A673 (cell line): ENCODE measurements around the gene MYRIP. TPM values are rescaled to one million over a fixed set of nuclear protein-coding genes. Genes with fewer than 3 reads are reported as not detected.

Source experiments
- BruUV-seq: library from RNA; stranded (reverse); fragments of 400-500 nt; replicated peaks from 2 replicates; lab custom pipeline; 2021; lab: Mats Ljungman, UMichigan
- CTCF ChIA-PET: fragments of 300-600 bp; sonication (Branson Sonifier 250); formaldehyde crosslinking; loops from one replicate; lab custom pipeline; 2022; ENCODE audit warnings: antibody characterized with exemption; lab: Charles Lee
- POLR2A ChIA-PET: fragments of 300-600 bp; sonication (Branson Sonifier 250); formaldehyde crosslinking; loops from one replicate; lab custom pipeline; 2022; ENCODE audit warnings: antibody characterized with exemption; ENCODE audit not compliant: low non-redundant PET; lab: Charles Lee
- DNase-seq: peaks from one replicate; pipeline ENCODE4 v3.0.0-alpha.2; 2015; ENCODE audit warnings: low spot score
- H3K27ac ChIP-seq: fragments of 200-600 bp; sonication (generic); 2 replicates; pipeline ENCODE4 v1.5.1; 2016; ENCODE audit warnings: mixed run types, low read depth, mild to moderate bottlenecking, mixed read lengths, antibody characterized with exemption, low read length; ENCODE audit not compliant: poor library complexity, severe bottlenecking
- H3K27me3 ChIP-seq: fragments of 200-600 bp; sonication (generic); replicated peaks from 2 replicates; pipeline ENCODE4 v1.6.1; 2017; ENCODE audit warnings: mixed run types, low read depth, mild to moderate bottlenecking, mixed read lengths, antibody characterized with exemption, low read length; ENCODE audit not compliant: insufficient read depth, poor library complexity
- H3K36me3 ChIP-seq: fragments of 200-600 bp; sonication (generic); 2 replicates; pipeline ENCODE4 v1.6.1; 2016; ENCODE audit warnings: mixed run types, mild to moderate bottlenecking, mixed read lengths, antibody characterized with exemption, low read length; ENCODE audit not compliant: insufficient read depth, poor library complexity, severe bottlenecking
- H3K4me1 ChIP-seq: fragments of 200-600 bp; sonication (generic); 2 replicates; pipeline ENCODE4 v1.6.1; 2017; ENCODE audit warnings: mixed run types, mild to moderate bottlenecking, mixed read lengths, antibody characterized with exemption, low read length; ENCODE audit not compliant: insufficient read depth, poor library complexity, severe bottlenecking
- H3K4me3 ChIP-seq: fragments of 200-600 bp; sonication (generic); 2 replicates; pipeline ENCODE4 v1.5.1; 2016; ENCODE audit warnings: low read depth, mixed run types, mild to moderate bottlenecking, mixed read lengths, low read length; ENCODE audit not compliant: poor library complexity, severe bottlenecking
- H3K9me3 ChIP-seq: fragments of 200-600 bp; sonication (generic); 2 replicates; pipeline ENCODE4 v1.6.1; 2016; ENCODE audit warnings: mixed run types, low read depth, mild to moderate bottlenecking, mixed read lengths, antibody characterized with exemption, low read length; ENCODE audit not compliant: poor library complexity, severe bottlenecking
- EZH2 ChIP-seq: fragments of 200-600 bp; sonication (generic); IDR thresholded peaks from 2 replicates; pipeline ENCODE4 v1.6.1; 2017; ENCODE audit warnings: borderline replicate concordance, low read depth, mild to moderate bottlenecking, mixed read lengths, antibody characterized with exemption, low read length; ENCODE audit not compliant: poor library complexity, severe bottlenecking
- intact Hi-C: fragments of 100-400 bp; cut with micrococcal nuclease; formaldehyde crosslinking; loops from one replicate; pipeline ENCODE4 v1.10.0; 2022; ENCODE audit not compliant: unreplicated experiment
- total RNA-seq: library from RNA; stranded (reverse); gene quantifications from 2 replicates; pipeline ENCODE4 v1.2.3, GENCODE V29; 2021
- TF ChIP-seq, protein P1 (sequence below): fragments of 300-800, 200-600 bp; sonication (generic); conservative IDR thresholded peaks from 2 replicates; pipeline ENCODE4 v1.5.1; 2017; ENCODE audit warnings: low read depth, mild to moderate bottlenecking, antibody characterized with exemption, low read length, moderate library complexity, mixed read lengths

MYRIP gene
- total RNA-seq, 1 experiment from 2014 or later = not detected

DNA sequence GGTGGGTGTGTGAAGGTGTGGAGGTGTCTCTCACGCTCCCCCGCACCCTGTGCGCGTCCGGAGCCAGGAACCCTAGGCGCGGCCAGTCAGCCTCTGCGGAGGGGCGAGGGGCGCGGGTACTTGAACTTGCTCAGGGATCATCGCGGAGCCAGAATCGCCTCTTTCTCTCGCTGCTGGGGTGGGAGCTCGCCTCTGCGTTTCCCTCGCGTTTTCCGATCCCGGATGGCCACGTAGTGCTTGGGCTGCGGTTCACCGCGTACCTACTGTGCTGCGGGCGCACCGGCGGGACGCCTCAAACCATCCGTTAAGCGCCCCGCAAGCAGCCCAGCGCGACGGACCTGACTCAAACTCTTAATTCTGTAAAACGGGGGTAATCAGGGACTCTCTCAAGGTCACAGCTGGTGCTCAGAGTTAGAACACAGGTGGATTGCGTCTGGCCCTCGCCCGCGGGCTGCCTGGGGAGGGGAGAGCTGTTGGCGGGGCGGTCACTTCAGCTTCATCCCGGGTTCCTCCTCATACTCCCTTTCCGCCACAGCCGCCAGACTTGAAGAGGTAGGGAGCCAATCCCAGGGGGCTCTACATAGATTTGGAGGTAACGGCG is 686 bp downstream of the MYRIP start:
- no peak for DNase-seq
- no TSS peak for BruUV-seq
- Histone ChIP-seq H3K4me1 (no peaks in the 10 kb centered on the region), H3K27ac (no peak overlapping the region), H3K9me3 (no peaks in the 10 kb centered on the region), H3K4me3 (peak overlapping the region; percentile 28), H3K27me3 (peaks cover 45% of the 10 kb centered on the region), H3K36me3 (no peaks in the 10 kb centered on the region)
- TF ChIP-seq, protein P1, sequence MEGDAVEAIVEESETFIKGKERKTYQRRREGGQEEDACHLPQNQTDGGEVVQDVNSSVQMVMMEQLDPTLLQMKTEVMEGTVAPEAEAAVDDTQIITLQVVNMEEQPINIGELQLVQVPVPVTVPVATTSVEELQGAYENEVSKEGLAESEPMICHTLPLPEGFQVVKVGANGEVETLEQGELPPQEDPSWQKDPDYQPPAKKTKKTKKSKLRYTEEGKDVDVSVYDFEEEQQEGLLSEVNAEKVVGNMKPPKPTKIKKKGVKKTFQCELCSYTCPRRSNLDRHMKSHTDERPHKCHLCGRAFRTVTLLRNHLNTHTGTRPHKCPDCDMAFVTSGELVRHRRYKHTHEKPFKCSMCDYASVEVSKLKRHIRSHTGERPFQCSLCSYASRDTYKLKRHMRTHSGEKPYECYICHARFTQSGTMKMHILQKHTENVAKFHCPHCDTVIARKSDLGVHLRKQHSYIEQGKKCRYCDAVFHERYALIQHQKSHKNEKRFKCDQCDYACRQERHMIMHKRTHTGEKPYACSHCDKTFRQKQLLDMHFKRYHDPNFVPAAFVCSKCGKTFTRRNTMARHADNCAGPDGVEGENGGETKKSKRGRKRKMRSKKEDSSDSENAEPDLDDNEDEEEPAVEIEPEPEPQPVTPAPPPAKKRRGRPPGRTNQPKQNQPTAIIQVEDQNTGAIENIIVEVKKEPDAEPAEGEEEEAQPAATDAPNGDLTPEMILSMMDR = no peak
- no peak for TF ChIP-seq EZH2
- ChIA-PET CTCF (no interaction called here), POLR2A (no interaction called here)
- intact Hi-C loops = loop anchor here (5.0 kb wide), 1 partner anchor 182 kb away; no protein-coding TSS in a partner anchor

DNA sequence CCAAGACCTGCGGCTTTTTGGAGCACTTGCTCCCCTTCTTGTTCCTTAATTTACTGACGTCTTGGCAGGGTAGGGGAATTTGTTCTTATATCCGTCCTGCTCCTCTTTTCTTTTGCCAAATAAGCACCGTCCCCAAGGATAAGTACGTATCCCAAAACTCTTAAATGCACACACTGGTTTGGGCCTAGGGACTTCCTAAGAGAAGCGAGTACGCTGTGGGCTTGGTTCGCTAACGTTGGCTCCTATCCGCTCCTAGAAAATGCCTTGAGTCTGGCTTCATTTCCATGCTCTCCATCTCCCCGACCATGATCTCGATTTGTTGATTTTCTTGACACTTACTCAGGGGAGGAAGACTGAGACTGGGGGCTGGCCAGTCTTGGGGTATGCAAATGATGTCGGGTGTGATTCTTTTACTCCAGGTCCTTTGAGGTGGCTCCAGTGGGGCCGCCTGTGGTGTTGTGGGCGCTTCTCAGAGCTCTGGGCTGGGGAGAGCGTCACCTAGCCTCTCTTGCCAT is 1.3 kb downstream of the MYRIP start:
- intact Hi-C loops = loop anchor here (5.0 kb wide), 1 partner anchor 182 kb away; no protein-coding TSS in a partner anchor
- Histone ChIP-seq H3K9me3 (no peaks in the 10 kb centered on the region), H3K36me3 (no peaks in the 10 kb centered on the region), H3K27ac (no peak overlapping the region), H3K4me1 (no peaks in the 10 kb centered on the region), H3K4me3 (no peak overlapping the region), H3K27me3 (peaks cover 45% of the 10 kb centered on the region)
- no peak for TF ChIP-seq EZH2
- TF ChIP-seq, protein P1 = no peak
- POLR2A ChIA-PET = no interaction called here
- no TSS peak for BruUV-seq
- CTCF ChIA-PET = no interaction called here
- DNase-seq = no peak

DNA sequence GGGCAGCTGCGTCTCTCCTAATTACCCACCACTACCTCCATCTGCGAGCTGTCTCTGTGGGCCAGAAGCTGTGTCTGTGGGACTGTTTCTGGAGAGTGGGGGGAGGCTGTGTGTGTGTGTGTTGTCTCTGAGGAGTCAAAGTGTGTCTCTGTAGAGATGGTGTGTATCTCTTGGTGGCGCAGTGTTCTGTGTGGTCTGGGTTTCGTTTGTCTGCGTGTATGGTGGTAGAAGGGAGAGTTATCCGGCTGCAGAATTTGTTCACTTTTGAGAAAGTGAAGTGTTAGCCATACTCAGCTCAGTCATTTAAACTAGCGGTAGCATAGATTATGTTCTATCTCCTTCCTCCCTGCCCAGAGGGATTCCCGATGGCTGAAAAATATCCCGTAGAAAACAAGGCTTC is 2.2 kb downstream of the MYRIP start:
- POLR2A ChIA-PET = no interaction called here
- intact Hi-C loops = loop anchor here (5.0 kb wide), 1 partner anchor 181 kb away; no protein-coding TSS in a partner anchor
- peaks cover 44% of the 10 kb centered on the region for H3K27me3 ChIP-seq
- no peaks in the 10 kb centered on the region for H3K9me3 ChIP-seq
- DNase-seq = no peak
- no peaks in the 10 kb centered on the region for H3K4me1 ChIP-seq
- no peak overlapping the region for H3K27ac ChIP-seq
- BruUV-seq = no TSS peak
- no peaks in the 10 kb centered on the region for H3K36me3 ChIP-seq
- CTCF ChIA-PET = interaction anchor here (1.1 kb wide), 1 partner anchor 268 kb away, joined by 3 read pairs; no protein-coding TSS in a partner anchor
- H3K4me3 ChIP-seq = no peak overlapping the region
- TF ChIP-seq EZH2 = no peak
- TF ChIP-seq, protein P1 = no peak
